SW480 (cell line): ENCODE results near the gene FEN1.

Experiments used
- DNase-seq: peaks from one replicate; pipeline ENCODE4 v3.0.0-alpha.2; 2016; ENCODE audit warnings: low spot score

The FEN1 gene

GRCh38 chr11:61756452-61757212 lies 36.1 kb upstream of the FEN1 start:
- peak; percentile 94 for DNase-seq

DNA sequence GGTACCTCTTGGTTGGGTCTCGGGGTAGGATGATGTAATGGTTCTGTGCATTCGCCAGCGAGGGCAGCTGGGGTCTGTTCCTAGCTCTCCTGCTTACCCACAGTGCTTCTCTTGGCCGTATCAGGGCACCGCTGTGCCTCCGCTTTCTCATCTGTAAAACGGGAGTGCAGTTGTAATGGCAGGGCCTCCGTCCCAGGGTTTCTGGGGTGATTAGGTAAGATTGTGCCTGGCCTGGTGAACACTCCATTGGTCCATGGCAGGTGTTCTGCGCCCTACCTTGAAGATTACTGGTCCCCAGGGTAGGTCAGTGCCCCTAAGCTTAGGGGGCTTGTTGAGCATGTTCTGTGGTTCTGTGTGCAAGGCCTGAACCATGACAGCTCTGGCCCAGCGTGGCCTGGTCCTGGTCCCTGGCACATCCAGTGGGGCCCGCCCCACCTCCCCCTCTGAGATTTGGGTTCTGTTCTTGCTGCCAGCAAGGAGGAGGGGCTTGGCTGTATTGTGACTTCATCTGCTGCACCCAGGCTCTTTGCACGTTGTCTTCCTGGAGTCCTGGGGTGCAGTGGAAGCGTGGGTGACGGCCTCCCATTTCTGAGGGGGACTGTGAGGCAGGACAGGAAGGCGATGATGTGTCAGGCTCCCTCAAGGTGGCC lies 35.4 kb upstream of the FEN1 start:
- DNase-seq: no peak

- no peak for DNase-seq
Observed at GRCh38 chr11:61760946-61761345, 31.8 kb upstream of the FEN1 start.

- no peak for DNase-seq
Observed at GRCh38 chr11:61761440-61762222, 31.1 kb upstream of the FEN1 start.

- DNase-seq: no peak
Observed at GRCh38 chr11:61762223-61762615, 30.5 kb upstream of the FEN1 start.

DNA sequence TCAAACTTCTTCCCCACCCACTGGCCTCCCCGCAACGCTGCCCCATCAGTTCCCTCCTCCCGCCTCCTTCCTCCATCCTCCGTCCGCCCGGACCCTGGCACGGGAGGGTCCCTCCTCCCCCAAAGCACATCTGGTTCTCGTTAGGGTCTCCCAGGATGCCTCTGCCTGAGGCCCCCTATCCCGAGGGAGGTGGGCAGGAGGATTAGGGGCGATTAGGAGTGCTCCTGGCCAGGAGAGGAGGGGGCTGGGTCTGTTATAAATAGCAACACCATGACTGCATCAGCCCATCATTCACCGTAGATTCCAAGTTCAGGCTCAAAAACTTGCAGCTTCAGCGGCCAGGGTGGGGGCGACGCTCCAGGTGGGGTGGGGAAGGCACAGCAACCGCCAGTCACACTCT lies 29.9 kb upstream of the FEN1 start:
- no peak for DNase-seq

DNA sequence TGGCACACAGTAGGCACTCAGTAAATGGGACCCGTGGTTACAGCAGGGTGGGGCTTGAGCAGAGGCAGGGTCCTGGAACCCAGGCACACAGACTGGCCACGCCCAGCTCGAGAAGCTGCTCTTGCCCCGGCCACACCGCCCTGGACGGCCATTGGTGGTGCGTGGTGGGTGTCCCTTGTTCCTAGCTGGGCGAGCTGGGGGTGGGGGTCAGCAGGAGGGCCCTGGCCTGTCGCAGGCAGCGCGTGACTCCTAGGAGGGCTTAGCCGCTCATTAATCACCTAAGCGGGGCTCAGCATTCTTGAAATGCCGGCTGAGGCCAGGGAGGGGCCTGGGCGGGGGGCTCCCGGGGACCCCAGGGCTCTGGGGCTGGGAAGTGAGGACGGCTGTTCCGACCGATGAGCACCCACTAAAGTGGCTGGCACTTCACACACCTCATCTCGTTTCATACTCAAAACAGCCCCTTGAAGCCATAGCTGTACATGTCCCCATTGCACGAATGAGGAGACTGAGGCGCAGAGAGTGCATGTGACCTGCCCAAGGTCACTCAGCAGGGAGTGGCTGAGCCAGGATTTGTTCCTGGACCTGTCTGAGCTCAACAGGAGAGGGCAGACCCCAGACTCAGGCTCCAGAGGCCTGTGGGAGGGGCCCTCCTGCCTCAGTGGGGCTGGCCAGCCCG lies 28.6 kb upstream of the FEN1 start:
- no peak for DNase-seq

DNA sequence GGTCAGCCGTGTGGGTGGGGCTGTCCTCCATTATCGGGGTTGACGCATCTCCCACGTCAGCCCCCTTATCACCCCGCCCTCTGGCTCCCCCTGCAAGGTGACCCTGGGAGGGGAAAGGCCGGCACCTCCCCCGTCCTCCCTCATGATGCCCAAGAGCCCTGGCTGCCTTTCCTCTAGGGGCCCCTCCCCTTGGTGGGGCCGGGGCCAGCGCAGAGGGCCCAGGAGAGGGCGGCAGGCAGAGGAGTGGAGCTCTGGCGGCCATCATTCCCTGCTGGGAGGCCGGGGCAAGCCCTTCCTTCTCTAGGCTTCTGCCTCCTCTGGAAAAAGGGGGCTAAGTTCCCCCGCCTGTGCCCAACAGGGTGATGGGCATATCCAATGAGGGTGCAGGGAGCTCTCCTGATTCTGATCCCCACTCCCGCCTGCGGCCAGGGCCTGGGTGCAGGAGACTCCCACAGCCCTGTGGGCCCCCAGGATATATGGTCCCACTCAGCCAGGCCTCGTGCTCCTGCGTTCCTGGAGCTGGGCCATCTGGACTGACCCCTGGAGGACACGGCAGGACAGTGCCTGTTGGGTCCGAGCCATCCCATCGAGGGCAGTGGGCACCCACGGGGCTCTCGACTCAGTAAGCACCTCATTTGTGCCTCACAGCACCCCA lies 28.0 kb upstream of the FEN1 start:
- DNase-seq: no peak

DNA sequence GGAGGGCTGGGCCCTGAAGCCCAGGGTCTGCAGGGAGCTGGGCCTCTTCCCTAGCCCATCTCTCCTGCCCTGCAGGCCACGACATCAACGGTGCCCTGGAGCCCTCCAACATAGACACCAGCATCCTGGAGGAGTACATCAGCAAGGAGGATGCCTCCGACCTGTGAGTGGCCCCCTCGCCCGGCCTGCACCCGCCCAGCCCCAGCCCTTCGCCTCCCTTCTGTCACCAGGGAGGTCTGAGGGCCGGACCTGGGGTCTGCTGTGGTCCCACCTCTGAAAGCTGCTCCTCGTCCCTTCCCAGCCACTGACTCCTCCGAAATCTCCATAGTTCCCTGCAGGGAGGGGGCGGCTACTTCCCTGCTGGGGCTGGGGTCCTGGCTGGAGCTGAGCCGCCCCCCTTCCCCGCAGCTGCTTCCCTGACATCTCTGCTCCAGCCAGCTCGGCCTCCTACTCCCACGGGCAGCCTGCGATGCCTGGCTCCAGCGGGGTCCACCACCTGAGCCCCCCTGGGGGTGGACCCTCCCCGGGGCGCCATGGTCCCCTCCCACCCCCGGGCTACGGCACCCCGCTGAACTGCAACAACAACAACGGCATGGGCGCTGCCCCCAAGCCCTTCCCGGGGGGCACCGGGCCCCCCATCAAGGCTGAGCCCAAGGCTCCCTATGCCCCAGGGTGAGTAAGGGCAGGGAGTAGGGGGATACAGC lies 27.0 kb upstream of the FEN1 start:
- no peak for DNase-seq

GRCh38 chr11:61766353-61766841 lies 26.3 kb upstream of the FEN1 start:
- DNase-seq: peak; percentile 95

- DNase-seq: no peak
Observed at GRCh38 chr11:61768376-61769076, 24.2 kb upstream of the FEN1 start.

DNA sequence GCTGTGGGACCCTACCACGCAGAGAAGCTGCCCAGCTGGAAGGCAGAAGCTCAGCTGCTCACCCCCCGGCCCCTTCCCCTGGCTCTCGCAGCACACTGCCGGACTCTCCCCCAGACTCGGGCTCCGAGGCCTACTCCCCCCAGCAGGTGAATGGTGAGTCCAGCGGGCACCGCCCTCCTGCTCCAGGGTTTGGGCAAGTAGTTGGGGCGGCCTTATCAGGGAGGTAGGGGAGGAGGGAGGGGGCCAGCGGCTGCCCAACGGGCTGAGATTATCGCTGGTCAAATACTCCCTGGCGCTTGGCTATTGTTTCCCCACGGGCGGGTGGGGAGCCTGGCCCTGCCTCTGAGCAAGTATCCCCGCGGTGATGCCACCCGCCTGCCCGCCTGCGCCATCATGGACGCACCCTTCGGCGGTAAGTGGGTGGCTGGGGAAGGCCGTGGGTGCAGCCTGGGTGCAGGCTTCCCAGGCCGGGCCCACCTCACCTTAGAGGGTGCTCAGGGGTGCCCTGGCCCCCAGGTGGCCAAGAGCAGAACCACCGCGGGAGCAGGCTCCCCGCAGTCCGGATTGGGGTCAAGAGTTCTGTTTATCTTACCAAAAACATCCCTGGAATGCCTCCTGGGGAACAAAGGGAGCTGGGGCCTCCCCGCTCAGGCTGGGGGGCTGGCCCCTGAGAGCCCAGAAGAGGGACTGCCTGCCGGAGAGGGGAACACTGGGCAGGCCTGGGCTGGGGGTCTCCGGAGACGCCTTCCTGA lies 23.4 kb upstream of the FEN1 start:
- no peak for DNase-seq

GRCh38 chr11:61769946-61770683 lies 22.6 kb upstream of the FEN1 start:
- no peak for DNase-seq

DNA sequence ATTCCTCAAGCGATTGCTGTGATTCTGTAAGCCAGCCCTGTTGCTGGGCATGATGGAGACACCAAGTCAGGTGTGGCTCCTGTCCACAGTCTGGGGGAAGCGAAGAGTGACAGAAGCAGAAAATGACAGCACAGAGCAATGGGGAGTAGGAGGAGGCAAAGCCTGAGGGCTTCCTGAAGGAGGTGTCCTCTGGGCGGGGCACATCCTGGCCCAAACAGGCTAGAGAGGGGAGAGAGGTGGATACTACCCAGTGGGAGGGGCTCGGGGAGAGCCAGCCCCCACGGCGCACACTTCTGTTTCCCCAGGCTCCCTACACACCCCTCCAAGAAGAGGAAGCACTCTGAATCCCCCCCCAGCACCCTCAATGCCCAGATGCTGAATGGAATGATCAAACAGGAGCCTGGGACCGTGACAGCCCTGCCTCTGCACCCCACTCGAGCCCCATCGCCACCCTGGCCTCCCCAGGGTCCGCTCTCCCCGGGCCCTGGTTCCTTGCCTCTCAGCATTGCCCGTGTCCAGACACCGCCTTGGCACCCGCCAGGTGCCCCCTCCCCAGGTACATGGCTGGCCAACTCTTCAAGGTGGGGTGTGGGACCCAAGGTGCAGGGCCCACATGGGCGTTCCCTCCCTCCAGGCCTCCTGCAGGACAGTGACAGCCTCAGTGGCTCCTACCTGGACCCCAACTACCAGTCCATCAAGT lies 21.4 kb upstream of the FEN1 start:
- no peak for DNase-seq

DNA sequence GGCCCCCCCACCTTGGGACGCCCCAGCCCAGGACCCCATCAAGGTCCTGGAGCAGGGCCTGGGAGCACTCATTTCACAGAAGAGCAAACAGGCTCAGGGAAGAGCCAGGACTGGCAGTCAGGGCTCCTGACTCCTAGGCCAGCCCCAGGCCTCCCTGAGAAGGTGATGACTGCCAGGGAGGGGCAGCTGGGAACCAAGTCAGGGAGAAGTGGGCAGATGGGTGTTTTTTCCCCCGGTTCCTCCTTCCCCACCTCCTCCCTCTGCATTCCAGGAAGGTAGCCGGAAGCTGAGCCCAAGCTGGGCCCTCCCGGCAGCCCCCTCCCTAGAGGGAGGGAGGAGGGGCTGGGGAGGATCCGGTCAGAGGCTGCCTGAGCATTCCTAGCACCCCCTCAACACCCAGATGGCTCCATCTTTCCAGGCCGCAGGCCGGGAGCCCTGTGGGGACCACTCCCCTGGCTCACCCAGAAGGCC lies 20.7 kb upstream of the FEN1 start:
- no peak for DNase-seq

GRCh38 chr11:61773356-61773755 lies 19.4 kb upstream of the FEN1 start:
- no peak for DNase-seq

GRCh38 chr11:61773809-61774208 lies 18.9 kb upstream of the FEN1 start:
- DNase-seq: no peak

- no peak for DNase-seq
Observed at GRCh38 chr11:61774411-61774810, 18.3 kb upstream of the FEN1 start.
